NB4 (cell line): Measurements from ENCODE around the gene RBP2.

Experiments used
- POLR2A ChIP-seq: IDR thresholded peaks from 2 replicates; pipeline ENCODE4 v1.6.1; 2011; ENCODE audit warnings: mild to moderate bottlenecking; ENCODE audit not compliant: insufficient read length; ENCODE audit errors: extremely low read depth
- TF ChIP-seq, protein P1 (sequence below): IDR thresholded peaks from one replicate; pipeline ENCODE4 v1.5.1; 2012; ENCODE audit warnings: low read depth, low read length
- TF ChIP-seq, protein P2 (sequence below): IDR thresholded peaks from 2 replicates; pipeline ENCODE4 v1.6.1; 2011; ENCODE audit warnings: low read depth, low read length

DNA sequence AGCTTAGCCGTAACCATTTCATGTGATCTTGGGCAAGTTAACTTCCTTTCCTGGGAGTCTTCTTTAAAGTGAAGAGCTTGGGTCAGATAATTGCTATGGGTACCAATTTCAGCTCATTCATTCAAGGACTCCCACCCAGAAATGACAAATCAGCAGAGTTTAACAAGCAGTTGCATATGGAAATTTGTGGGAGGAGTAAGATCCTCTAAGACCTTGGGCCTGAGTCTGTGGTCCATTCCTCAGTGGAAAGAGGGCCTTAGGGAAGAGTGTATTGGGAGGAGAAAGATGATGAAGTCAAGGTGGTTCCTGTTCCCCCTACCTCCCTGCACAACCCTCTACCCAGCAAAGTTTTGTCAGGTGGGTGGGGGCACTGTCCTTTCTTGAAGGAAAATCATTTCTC, 42.1 kb downstream of the RBP2 start:
- no peak for TF ChIP-seq POLR2A
- TF ChIP-seq, protein P1, sequence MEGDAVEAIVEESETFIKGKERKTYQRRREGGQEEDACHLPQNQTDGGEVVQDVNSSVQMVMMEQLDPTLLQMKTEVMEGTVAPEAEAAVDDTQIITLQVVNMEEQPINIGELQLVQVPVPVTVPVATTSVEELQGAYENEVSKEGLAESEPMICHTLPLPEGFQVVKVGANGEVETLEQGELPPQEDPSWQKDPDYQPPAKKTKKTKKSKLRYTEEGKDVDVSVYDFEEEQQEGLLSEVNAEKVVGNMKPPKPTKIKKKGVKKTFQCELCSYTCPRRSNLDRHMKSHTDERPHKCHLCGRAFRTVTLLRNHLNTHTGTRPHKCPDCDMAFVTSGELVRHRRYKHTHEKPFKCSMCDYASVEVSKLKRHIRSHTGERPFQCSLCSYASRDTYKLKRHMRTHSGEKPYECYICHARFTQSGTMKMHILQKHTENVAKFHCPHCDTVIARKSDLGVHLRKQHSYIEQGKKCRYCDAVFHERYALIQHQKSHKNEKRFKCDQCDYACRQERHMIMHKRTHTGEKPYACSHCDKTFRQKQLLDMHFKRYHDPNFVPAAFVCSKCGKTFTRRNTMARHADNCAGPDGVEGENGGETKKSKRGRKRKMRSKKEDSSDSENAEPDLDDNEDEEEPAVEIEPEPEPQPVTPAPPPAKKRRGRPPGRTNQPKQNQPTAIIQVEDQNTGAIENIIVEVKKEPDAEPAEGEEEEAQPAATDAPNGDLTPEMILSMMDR = no peak
- TF ChIP-seq, protein P2, sequence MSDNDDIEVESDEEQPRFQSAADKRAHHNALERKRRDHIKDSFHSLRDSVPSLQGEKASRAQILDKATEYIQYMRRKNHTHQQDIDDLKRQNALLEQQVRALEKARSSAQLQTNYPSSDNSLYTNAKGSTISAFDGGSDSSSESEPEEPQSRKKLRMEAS = no peak
